GM12864 (cell line): ENCODE results near the gene ITPKC.

Experiments
- DNase-seq: peaks from one replicate; pipeline ENCODE4 v3.0.0-alpha.2; 2011; ENCODE audit warnings: low read depth
- H3K4me3 ChIP-seq: 2 replicates; pipeline ENCODE4 v1.5.1; 2011; ENCODE audit warnings: mild to moderate bottlenecking, low read depth, low read length, control low read depth
- TF ChIP-seq, protein P1 (sequence below): IDR thresholded peaks from 2 replicates; pipeline ENCODE4 v1.5.1; 2011; ENCODE audit warnings: low read depth, mild to moderate bottlenecking, moderate library complexity, low read length, control low read depth, inconsistent platforms; ENCODE audit errors: missing control alignments

Gene ITPKC

DNA sequence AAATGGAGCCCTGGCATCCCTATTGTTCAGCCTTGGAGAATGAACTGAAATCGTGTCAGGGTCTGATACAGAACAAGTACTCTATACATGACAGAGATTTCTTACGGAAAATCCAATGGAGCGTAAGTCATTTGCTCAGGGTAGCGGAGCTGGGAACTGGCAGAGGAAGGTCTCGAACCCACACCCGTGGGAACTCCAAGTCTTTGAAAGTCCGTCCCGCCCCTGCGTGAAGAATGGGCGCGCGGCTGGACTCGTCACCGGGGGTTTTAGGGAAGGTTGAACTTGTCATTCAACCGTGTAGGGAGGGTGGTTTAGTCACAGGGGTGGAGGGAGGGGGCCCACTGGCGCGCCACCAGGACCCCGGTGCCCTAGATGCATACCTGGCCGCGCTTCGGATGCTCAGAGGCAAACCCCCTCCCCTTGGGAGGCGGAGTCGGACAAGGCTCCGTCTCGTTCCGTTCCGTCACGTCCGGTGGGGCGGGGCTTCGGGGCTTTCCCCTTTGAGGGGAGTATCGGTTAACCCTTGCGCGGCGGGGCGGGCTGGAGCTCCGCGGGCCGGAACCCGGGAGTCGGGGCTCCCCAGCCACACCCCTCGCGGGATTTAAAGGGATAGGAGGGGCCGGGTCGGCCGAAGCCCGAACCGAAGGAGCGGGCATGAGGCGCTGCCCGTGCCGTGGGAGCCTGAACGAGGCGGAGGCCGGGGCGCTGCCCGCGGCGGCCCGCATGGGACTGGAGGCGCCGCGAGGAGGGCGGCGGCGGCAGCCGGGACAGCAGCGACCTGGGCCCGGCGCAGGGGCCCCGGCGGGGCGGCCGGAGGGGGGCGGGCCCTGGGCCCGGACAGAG lies at the start of gene ITPKC, which contains the start of gene COQ8B:
Gene ITPKC, plus strand, starts transcription at position 631 of the 843 bp plus-strand sequence. Its CDS starts 24 bp downstream, at position 655.
Gene COQ8B, minus strand, starts transcription at position 405 of the 843 bp plus-strand sequence. CDS start 2,254 bp downstream, outside the sequence.
- TF ChIP-seq, protein P1, sequence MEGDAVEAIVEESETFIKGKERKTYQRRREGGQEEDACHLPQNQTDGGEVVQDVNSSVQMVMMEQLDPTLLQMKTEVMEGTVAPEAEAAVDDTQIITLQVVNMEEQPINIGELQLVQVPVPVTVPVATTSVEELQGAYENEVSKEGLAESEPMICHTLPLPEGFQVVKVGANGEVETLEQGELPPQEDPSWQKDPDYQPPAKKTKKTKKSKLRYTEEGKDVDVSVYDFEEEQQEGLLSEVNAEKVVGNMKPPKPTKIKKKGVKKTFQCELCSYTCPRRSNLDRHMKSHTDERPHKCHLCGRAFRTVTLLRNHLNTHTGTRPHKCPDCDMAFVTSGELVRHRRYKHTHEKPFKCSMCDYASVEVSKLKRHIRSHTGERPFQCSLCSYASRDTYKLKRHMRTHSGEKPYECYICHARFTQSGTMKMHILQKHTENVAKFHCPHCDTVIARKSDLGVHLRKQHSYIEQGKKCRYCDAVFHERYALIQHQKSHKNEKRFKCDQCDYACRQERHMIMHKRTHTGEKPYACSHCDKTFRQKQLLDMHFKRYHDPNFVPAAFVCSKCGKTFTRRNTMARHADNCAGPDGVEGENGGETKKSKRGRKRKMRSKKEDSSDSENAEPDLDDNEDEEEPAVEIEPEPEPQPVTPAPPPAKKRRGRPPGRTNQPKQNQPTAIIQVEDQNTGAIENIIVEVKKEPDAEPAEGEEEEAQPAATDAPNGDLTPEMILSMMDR: peak; percentile 13
- peak; percentile 83 for DNase-seq
- H3K4me3 ChIP-seq: peak within 1 kb of the TSS; percentile 83

DNA sequence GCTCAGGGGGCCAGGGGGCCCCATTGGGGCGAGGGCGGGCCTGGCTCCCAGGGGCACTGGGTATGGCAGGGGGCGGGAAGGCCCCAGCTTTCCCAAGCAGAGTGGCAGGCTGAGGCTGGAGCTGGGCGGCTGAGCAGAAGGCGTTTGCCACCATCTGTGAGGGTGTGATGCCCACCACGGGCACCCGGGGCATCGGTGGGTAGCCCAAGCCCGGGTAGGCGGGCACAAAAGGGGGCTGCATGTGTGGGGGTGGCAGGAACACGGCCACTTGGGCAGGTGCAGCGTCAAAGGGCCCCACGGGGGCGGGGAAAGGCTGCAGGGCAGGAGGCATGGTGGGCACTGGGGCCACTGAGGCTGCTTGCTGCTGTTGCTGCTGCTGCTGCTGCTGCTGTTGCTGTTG lies 49.3 kb upstream of the ITPKC start:
- no peak overlapping the region for H3K4me3 ChIP-seq

GRCh38 chr19:40668991-40669614 lies 47.8 kb upstream of the ITPKC start:
- TF ChIP-seq, protein P1: no peak
- H3K4me3 ChIP-seq: no peak overlapping the region
- no peak for DNase-seq

More for the DNA sequence above, 49.3 kb upstream of the ITPKC start:
- no peak for DNase-seq
- TF ChIP-seq, protein P1: no peak

DNA sequence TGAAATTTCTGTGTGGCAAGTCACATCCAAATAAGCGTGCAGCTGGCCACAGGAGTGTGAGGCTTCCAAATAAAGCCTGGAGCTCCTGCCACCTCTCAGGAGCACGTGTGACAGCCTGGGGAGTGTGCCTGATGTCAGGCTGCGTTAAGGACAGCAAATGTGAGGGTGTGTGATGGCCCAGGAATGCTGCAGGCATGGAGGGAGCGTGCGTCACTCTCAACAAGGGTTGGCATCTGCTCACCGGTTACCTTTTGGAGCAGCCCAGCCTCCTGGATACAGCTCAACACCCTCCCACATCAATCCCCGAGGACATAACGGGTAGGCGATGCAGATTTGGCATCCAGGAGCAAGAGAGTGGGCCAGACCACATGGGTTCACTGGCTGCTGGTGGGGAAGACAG lies 45.5 kb upstream of the ITPKC start:
- no peak for DNase-seq
- TF ChIP-seq, protein P1: no peak
- no peak overlapping the region for H3K4me3 ChIP-seq

- DNase-seq: no peak
- TF ChIP-seq, protein P1: no peak
- no peak overlapping the region for H3K4me3 ChIP-seq
These were observed 44.9 kb upstream of the ITPKC start for GRCh38 chr19:40672038-40672437.

DNA sequence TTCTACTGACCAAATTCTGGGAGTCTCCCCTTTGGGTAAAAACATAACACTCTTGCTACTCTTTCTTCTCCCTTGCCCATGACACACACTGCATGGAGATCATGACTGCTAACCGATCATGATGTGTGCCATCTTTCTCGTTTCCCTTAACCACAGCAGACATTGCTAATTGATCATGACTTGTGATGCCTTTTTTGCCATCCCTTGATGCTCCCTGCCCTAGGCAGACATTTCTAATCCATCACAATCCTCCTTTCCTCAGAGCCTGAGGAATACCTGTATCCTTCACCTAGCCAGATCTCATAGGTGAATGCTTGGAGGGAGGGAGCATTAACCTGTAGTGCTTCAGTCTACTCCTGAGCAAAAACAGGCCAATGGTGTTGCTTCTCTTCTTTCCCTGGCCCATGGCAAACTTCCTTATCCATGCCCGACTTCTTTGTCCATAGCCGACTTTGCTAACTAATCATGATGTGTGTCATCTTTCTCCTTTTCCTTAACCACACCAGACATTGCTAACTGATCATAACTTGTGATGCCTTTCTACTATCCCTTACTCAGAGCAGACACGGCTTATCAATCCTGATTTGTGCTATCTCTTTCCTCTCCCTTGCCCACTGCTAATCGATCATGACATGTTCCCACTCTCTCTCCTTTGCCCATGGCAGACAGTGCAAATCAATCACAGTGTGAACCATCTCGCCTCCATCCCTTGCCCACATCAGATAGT lies 44.2 kb upstream of the ITPKC start:
- TF ChIP-seq, protein P1: no peak
- no peak for DNase-seq
- no peak overlapping the region for H3K4me3 ChIP-seq
